ENCODE results near the gene CACHD1.

DNA sequence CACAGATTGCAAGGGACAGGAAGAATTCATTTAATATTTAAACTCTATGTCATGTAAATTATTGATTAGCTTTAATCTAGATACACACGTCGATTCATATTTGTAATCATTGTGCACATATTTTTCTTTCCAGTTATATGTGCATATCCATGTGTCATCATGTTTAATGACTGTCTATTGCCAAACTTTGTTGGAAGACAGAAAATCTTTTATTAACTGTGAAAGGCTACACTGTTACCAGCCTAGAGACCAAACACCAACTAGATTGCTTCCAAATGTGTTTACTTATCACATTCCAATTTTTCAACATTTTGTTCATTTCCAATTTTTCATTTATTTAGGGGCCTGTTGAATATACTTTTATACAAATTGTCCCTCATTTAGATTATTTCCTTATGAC lies 43.2 kb upstream of the CACHD1 start:
- TF ChIP-seq, protein P1, sequence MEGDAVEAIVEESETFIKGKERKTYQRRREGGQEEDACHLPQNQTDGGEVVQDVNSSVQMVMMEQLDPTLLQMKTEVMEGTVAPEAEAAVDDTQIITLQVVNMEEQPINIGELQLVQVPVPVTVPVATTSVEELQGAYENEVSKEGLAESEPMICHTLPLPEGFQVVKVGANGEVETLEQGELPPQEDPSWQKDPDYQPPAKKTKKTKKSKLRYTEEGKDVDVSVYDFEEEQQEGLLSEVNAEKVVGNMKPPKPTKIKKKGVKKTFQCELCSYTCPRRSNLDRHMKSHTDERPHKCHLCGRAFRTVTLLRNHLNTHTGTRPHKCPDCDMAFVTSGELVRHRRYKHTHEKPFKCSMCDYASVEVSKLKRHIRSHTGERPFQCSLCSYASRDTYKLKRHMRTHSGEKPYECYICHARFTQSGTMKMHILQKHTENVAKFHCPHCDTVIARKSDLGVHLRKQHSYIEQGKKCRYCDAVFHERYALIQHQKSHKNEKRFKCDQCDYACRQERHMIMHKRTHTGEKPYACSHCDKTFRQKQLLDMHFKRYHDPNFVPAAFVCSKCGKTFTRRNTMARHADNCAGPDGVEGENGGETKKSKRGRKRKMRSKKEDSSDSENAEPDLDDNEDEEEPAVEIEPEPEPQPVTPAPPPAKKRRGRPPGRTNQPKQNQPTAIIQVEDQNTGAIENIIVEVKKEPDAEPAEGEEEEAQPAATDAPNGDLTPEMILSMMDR (IDR thresholded peaks at IDR 0.05 in 2 of 3, conservative IDR thresholded peaks at IDR 0.05 in 1 of 3; ENCODE audit: borderline replicate concordance in 1 of 3, insufficient read depth in 1 of 3, low read depth in 2 of 3, low read length in 2 of 3) = no peak
- TF ChIP-seq YY1 (IDR thresholded peaks at IDR 0.05; ENCODE audit: extremely low read depth, insufficient replicate concordance, low read depth, low read length) = no peak
- TF ChIP-seq POLR2AphosphoS5 (IDR thresholded peaks at IDR 0.05; ENCODE audit: low read depth, low read length) = no peak
- no peak for TF ChIP-seq EZH2 (IDR thresholded peaks at IDR 0.05)
- no peak for TF ChIP-seq RAD21 (IDR thresholded peaks at IDR 0.05; ENCODE audit: low read depth)
- TF ChIP-seq POLR2A (IDR thresholded peaks at IDR 0.05; ENCODE audit: borderline replicate concordance, extremely low read depth, insufficient read depth, insufficient read length) = no peak
- no peak for TF ChIP-seq ZFX (IDR thresholded peaks at IDR 0.05)
- no peak for TF ChIP-seq SRF (IDR thresholded peaks at IDR 0.05; ENCODE audit: low read depth)
- TF ChIP-seq ELF1 (IDR thresholded peaks at IDR 0.05; ENCODE audit: borderline replicate concordance, low read depth) = no peak
- TF ChIP-seq, protein P2, sequence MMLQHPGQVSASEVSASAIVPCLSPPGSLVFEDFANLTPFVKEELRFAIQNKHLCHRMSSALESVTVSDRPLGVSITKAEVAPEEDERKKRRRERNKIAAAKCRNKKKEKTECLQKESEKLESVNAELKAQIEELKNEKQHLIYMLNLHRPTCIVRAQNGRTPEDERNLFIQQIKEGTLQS (IDR thresholded peaks at IDR 0.05) = no peak
- no peak for TF ChIP-seq SP1 (IDR thresholded peaks at IDR 0.05; ENCODE audit: low read depth)

All from HCT116 (cell line).